Measurements from ENCODE around the gene ZNF747. TPM values are rescaled to one million over a fixed set of nuclear protein-coding genes. Genes with fewer than 3 reads are reported as not detected.

The ZNF747 gene
- total RNA-seq, 1 donor from 2014 or later, result 19.6 TPM

- intact Hi-C loops (cut with DNase I), result loop anchor here (5.0 kb wide), 1 partner anchor 99 kb away; no protein-coding TSS in a partner anchor
Observed at GRCh38 chr16:30533146-30533522, 1.5 kb downstream of the ZNF747 start.

GRCh38 chr16:30532285-30533145 is 2.1 kb downstream of the ZNF747 start:
- TF ChIP-seq CTCF (IDR thresholded peaks at IDR 0.05), result no peak
- Histone ChIP-seq H3K27me3 (no peaks in the 10 kb centered on the region), H3K36me3 (peaks cover 18 to 19% of the 10 kb centered on the region in 2 donors), H3K4me3 (no peak overlapping the region), H3K27ac (no peak overlapping the region), H3K4me1 (peaks cover 11 to 17% of the 10 kb centered on the region in 2 donors), H3K9me3 (no peaks in the 10 kb centered on the region)
- DNase-seq (ENCODE audit: low spot score in 2 of 2), result no peak
- intact Hi-C loops (cut with DNase I), result loop anchor here (5.0 kb wide), 1 partner anchor 100 kb away; no protein-coding TSS in a partner anchor

More at GRCh38 chr16:30533146-30533522, 1.5 kb downstream of the ZNF747 start:
- no peaks in the 10 kb centered on the region for H3K9me3 ChIP-seq
- no peak for DNase-seq (ENCODE audit: low spot score in 2 of 2)
- peak overlapping the region in 1 of 2 donors; percentile 93 for H3K4me3 ChIP-seq
- H3K4me1 ChIP-seq, result peaks cover 11 to 12% of the 10 kb centered on the region in 2 donors
- no peak for TF ChIP-seq CTCF (IDR thresholded peaks at IDR 0.05)
- H3K27me3 ChIP-seq, result no peaks in the 10 kb centered on the region
- H3K27ac ChIP-seq, result no peak overlapping the region
- peaks cover 18 to 19% of the 10 kb centered on the region in 2 donors for H3K36me3 ChIP-seq

- Histone ChIP-seq H3K36me3 (peaks cover 18 to 19% of the 10 kb centered on the region in 2 donors), H3K4me3 (no peak overlapping the region), H3K27ac (no peak overlapping the region), H3K27me3 (no peaks in the 10 kb centered on the region), H3K9me3 (no peaks in the 10 kb centered on the region), H3K4me1 (peaks cover 11 to 12% of the 10 kb centered on the region in 2 donors)
- intact Hi-C loops (cut with DNase I), result loop anchor here (5.0 kb wide), 1 partner anchor 102 kb away; no protein-coding TSS in a partner anchor
- TF ChIP-seq CTCF (IDR thresholded peaks at IDR 0.05), result no peak
- DNase-seq (ENCODE audit: low spot score in 2 of 2), result no peak
Observed at GRCh38 chr16:30530163-30531037, 4.3 kb downstream of the ZNF747 start.

DNA sequence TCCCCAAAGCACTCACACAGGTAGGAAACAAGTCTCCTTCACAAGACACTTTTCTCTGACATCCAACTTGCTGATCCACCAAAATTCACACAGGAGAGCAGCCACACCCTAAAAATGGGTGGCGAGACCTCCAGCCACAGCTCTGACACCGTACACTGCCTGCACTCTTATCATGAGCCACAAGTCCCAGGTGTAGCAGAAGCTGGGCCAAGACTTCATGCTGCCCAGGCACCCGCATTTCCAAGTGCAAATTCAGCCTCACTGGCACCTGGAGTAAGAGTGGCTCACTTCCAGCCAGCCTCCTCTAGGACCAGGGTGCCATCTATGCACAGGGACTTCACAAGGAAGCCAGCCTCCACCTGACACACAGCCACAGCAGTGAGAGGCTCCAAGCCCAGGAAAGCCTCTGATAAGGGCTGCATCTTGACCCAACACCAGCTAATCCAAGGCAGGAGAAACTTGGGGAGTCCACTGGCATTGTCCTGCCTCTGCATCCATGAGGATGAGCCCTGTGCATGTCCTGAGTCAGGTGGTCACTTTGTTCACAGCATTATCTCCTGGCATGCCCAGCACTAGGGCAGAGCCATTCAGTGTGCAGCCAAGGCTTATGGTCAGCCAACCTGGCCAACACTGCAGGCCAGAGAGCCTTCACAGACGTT is 5.7 kb downstream of the ZNF747 start:
- no peak for TF ChIP-seq CTCF (IDR thresholded peaks at IDR 0.05)
- H3K36me3 ChIP-seq, result peaks cover 26 to 28% of the 10 kb centered on the region in 2 donors
- no peaks in the 10 kb centered on the region for H3K9me3 ChIP-seq
- DNase-seq (ENCODE audit: low spot score in 2 of 2), result no peak
- H3K27ac ChIP-seq, result no peak overlapping the region
- intact Hi-C loops (cut with DNase I), result loop anchor here (5.0 kb wide), 1 partner anchor 172 kb away; the partner anchor contains the start of gene CD2BP2
- H3K27me3 ChIP-seq, result no peaks in the 10 kb centered on the region
- H3K4me1 ChIP-seq, result peaks cover 6 to 12% of the 10 kb centered on the region in 2 donors
- no peak overlapping the region for H3K4me3 ChIP-seq

DNA sequence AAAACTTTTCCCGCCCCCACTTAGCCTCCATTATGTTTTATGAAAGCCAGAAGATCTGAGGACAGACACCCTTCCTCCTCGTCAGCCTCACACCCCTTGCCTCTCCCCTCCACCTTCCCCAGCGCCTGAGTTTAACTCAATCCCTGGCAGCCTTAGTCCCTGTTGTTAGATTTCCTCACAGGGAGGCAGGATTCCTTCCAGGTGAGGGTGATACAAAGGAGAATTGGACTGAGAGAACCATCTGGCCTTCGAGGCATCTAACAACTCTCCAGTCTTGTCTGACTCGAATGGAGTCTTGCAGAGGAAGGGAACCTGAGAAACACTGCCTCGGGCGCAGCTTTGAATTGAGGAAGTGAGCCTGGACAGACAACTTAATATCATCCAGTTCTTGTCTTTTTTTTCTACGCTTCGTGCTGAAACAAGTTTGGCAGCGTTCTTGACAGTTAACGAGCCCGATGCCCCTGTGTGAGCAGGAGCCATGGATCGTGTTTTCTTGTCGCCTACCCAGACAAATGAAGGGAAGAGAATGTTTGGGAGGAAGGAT is 7.0 kb downstream of the ZNF747 start:
- H3K4me3 ChIP-seq, result peak overlapping the region; percentile 14 to 86
- H3K9me3 ChIP-seq, result no peaks in the 10 kb centered on the region
- no peak for TF ChIP-seq CTCF (IDR thresholded peaks at IDR 0.05)
- intact Hi-C loops (cut with DNase I), result loop anchor here (1.0 to 5.0 kb wide), 9 partner anchors 31 to 171 kb away; partner anchors contain the start of genes CD2BP2, FBRS, SEPHS2 and SRCAP
- peak overlapping the region; percentile 93 to 96 for H3K27ac ChIP-seq
- H3K27me3 ChIP-seq, result no peaks in the 10 kb centered on the region
- DNase-seq (ENCODE audit: low spot score in 2 of 2), result no peak
- peaks cover 24% of the 10 kb centered on the region in 2 donors for H3K36me3 ChIP-seq
- H3K4me1 ChIP-seq, result peaks cover 0 to 6% of the 10 kb centered on the region in 2 donors
